ENCODE data around the gene LRMDA. TPM values are rescaled to one million over a fixed set of nuclear protein-coding genes. Genes with fewer than 3 reads are reported as not detected.

Gene LRMDA
- total and polyA plus RNA-seq, 2 of the 4 experiments (the other 2 are of a cell fraction), result 0.07 TPM; not detected in 1

DNA sequence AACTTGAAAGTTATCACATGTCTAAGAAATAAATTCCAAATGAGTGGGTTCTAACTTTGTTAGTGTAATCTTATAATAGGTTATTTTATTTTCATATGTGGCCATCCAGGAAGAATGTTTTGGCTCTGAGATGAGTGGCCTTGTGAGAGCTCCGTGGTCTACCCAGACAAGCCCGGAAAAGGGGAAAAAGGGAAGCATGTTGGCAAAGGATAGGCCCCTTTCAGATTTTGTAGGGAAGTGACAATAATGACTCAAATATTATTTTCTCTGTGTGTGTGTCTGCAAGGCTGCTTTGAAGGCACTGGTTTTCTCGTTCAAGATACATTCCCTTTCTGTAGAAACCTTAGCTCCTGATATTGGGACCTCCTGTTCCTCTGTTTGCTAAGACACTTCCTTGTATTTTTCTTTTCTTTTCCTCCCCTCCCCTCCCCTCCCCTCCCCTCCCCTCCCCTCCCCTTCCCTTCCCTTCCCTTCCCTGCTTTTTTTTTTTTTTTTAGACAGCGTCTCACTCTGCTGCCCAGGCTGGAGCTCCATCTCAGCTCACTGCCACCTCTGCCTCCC, 240.8 kb downstream of the LRMDA start:
- no TSS peak for BruUV-seq (replicated peaks)
- DNase-seq (no peak), ATAC-seq (ENCODE audit: low read depth) (no peak)
- Histone ChIP-seq H3K14ac (replicated peaks; ENCODE audit: low read depth, low read length) (no peak overlapping the region), H2AFZ (replicated peaks; ENCODE audit: low read length, poor library complexity) (no peak overlapping the region), H3K27ac (ENCODE audit: insufficient read depth, low read length) (no peak overlapping the region), H2BK20ac (ENCODE audit: low read depth, low read length) (no peak overlapping the region), H3K56ac (ENCODE audit: extremely low read depth, insufficient read depth, low read length) (no peak overlapping the region), H3K9me3 (ENCODE audit: control insufficient read depth, insufficient read depth, low read length) (no peaks in the 10 kb centered on the region), H3K23ac (ENCODE audit: low read depth, low read length) (no peak overlapping the region), H2BK15ac (ENCODE audit: low read depth, low read length) (no peak overlapping the region), H3K36me3 (ENCODE audit: control insufficient read depth, insufficient read depth, low read length) (no peaks in the 10 kb centered on the region), H3K79me1 (ENCODE audit: low read depth in 1 of 2, low read length in 2 of 2) (no peaks in the 10 kb centered on the region), H3K9ac (ENCODE audit: low read depth, low read length) (no peak overlapping the region), H2BK120ac (ENCODE audit: low read depth, low read length) (no peak overlapping the region), H4K91ac (ENCODE audit: insufficient read depth, low read depth, low read length) (no peak overlapping the region), H2AK5ac (ENCODE audit: low read depth, low read length) (no peak overlapping the region), H3K4me2 (ENCODE audit: low read depth, low read length) (no peak overlapping the region), H2BK5ac (ENCODE audit: low read depth, low read length, poor library complexity, severe bottlenecking) (no peak overlapping the region), H3K27me3 (ENCODE audit: control insufficient read depth, insufficient read depth, low read length) (0 out of 2 replicates have a peak, but pooled peaks cover 2% of the 10 kb centered on the region), H3K4me1 (ENCODE audit: control insufficient read depth, insufficient read depth, low read length) (no peaks in the 10 kb centered on the region), H3K4me3 (ENCODE audit: insufficient read depth, low read depth, low read length) (no peak overlapping the region), H4K5ac (ENCODE audit: low read depth, low read length) (no peak overlapping the region), H2AK9ac (replicated peaks; ENCODE audit: low read depth, low read length, poor library complexity) (no peak overlapping the region), H3K18ac (ENCODE audit: low read depth, low read length) (no peak overlapping the region), H4K20me1 (ENCODE audit: insufficient read depth, low read length) (no peaks in the 10 kb centered on the region), H3K4ac (ENCODE audit: low read depth, low read length) (no peak overlapping the region), H3K9me1 (ENCODE audit: insufficient read depth, low read length) (no peaks in the 10 kb centered on the region), H4K8ac (ENCODE audit: low read depth in 2 of 2, low read length in 2 of 2) (no peak overlapping the region)
- dilution Hi-C loops (cut with HindIII; ENCODE audit: low sequenced_read_pairs, unreplicated experiment) (no loop called here), in situ Hi-C loops (cut with MboI; ENCODE audit: low sequenced_read_pairs) (no loop called here), intact Hi-C loops (cut with micrococcal nuclease) (no loop called here)
- WGBS, 2 experiments (ENCODE audit: extremely low coverage in 2 of 2, insufficient read length in 1 of 2), result no CpG with 5 or more reads among the region's 4 CpGs
- ChIA-PET POLR2A (ENCODE audit: unreplicated experiment) (no interaction called here), CTCF (interaction anchor here (0.8 kb wide), 1 partner anchor 10 kb away, joined by 4 read pairs; no protein-coding TSS in a partner anchor)
- TF ChIP-seq BHLHE40 (IDR thresholded peaks at IDR 0.05; ENCODE audit: low read depth, low read length), result no peak
- no peak for TF ChIP-seq RCOR1 (IDR thresholded peaks at IDR 0.05; ENCODE audit: insufficient replicate concordance, low read length)
- TF ChIP-seq MAFK (IDR thresholded peaks at IDR 0.05; ENCODE audit: low read depth, low read length), result no peak
- no peak for TF ChIP-seq MAZ (IDR thresholded peaks at IDR 0.05; ENCODE audit: borderline replicate concordance, low read depth, low read length)
- no peak for TF ChIP-seq NFE2L2 (IDR thresholded peaks at IDR 0.05; ENCODE audit: low read depth, low read length)
- TF ChIP-seq POLR2A (IDR thresholded peaks at IDR 0.05; ENCODE audit: low read depth, low read length), result no peak
- TF ChIP-seq MXI1 (IDR thresholded peaks at IDR 0.05; ENCODE audit: borderline replicate concordance, low read depth, low read length), result no peak
- TF ChIP-seq CHD1 (IDR thresholded peaks at IDR 0.05; ENCODE audit: low read depth, low read length), result no peak
- TF ChIP-seq CEBPB (IDR thresholded peaks at IDR 0.05; ENCODE audit: low read depth, low read length), result no peak
- TF ChIP-seq RFX5 (IDR thresholded peaks at IDR 0.05; ENCODE audit: low read depth, low read length), result no peak
- TF ChIP-seq SMC3 (IDR thresholded peaks at IDR 0.05; ENCODE audit: low read depth, low read length), result no peak
- TF ChIP-seq, protein P1, sequence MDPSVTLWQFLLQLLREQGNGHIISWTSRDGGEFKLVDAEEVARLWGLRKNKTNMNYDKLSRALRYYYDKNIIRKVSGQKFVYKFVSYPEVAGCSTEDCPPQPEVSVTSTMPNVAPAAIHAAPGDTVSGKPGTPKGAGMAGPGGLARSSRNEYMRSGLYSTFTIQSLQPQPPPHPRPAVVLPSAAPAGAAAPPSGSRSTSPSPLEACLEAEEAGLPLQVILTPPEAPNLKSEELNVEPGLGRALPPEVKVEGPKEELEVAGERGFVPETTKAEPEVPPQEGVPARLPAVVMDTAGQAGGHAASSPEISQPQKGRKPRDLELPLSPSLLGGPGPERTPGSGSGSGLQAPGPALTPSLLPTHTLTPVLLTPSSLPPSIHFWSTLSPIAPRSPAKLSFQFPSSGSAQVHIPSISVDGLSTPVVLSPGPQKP (IDR thresholded peaks at IDR 0.05; ENCODE audit: borderline replicate concordance, low read depth, low read length), result no peak
- TF ChIP-seq, protein P2, sequence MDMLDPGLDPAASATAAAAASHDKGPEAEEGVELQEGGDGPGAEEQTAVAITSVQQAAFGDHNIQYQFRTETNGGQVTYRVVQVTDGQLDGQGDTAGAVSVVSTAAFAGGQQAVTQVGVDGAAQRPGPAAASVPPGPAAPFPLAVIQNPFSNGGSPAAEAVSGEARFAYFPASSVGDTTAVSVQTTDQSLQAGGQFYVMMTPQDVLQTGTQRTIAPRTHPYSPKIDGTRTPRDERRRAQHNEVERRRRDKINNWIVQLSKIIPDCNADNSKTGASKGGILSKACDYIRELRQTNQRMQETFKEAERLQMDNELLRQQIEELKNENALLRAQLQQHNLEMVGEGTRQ (IDR thresholded peaks at IDR 0.05; ENCODE audit: low read depth, low read length), result no peak
- TF ChIP-seq, protein P3, sequence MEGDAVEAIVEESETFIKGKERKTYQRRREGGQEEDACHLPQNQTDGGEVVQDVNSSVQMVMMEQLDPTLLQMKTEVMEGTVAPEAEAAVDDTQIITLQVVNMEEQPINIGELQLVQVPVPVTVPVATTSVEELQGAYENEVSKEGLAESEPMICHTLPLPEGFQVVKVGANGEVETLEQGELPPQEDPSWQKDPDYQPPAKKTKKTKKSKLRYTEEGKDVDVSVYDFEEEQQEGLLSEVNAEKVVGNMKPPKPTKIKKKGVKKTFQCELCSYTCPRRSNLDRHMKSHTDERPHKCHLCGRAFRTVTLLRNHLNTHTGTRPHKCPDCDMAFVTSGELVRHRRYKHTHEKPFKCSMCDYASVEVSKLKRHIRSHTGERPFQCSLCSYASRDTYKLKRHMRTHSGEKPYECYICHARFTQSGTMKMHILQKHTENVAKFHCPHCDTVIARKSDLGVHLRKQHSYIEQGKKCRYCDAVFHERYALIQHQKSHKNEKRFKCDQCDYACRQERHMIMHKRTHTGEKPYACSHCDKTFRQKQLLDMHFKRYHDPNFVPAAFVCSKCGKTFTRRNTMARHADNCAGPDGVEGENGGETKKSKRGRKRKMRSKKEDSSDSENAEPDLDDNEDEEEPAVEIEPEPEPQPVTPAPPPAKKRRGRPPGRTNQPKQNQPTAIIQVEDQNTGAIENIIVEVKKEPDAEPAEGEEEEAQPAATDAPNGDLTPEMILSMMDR (conservative IDR thresholded peaks at IDR 0.05; ENCODE audit: low read depth, low read length), result no peak
- TF ChIP-seq RAD21 (IDR thresholded peaks at IDR 0.05; ENCODE audit: low read length), result no peak
- no peak for TF ChIP-seq FOS (IDR thresholded peaks at IDR 0.05; ENCODE audit: low read depth, low read length)

All from IMR-90 (cell line).